Measurements from ENCODE around the gene C8A. TPM values are rescaled to one million over a fixed set of nuclear protein-coding genes. Genes with fewer than 3 reads are reported as not detected.

Gene C8A
- total RNA-seq, 1 experiment from 2014 or later: not detected

DNA sequence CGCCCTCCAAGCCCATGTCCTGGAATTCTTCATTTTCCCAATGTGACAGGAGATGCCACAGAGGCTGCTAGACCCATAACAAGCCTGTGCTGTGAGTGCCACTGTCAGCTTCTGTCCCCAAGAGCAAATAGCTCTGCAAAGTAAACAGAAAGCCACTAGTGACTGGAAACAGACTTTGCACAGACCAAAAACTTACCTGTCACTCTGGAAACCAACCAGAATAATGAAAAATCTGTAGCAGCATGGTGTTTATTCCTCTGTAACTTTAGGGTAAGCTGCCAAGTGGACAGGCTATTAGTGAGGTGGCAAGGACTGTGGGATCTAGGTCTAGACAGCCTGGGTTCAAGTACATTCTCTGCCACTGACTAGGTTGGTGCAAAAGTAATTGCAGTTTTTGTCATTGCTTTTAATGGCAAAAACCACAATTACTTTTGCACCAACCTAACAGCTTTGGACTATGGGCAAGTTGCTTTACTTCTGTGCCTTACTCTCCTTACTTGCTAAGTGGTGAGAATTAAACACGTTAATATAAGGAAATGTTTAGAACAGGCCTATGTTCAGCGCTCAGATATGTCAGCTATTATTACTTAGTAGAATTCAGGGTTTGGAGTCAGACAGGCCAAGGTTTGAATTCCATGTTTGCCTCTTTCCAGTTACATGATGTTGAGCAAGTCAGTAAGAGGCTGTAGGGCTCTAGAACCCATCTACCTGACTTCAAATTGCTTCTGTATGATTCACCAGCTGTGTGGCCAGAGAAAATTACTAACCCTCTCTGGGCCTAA is 111.5 kb downstream of the C8A start, which contains the start of gene C8B:
TSS of gene C8B (minus strand) at position 100 of the 782 bp plus-strand sequence. CDS start at position 33, 67 bp downstream.
- Histone ChIP-seq H3K4me3 (ENCODE audit: insufficient read depth, low read depth, low read length) (no peak within 1 kb of the TSS), H3K27me3 (ENCODE audit: control insufficient read depth, insufficient read depth, low read length) (no peaks in the 10 kb centered on the region; the same call in 1 of the 2 replicates), H3K36me3 (replicated peaks; ENCODE audit: control insufficient read depth, insufficient read depth, low read length) (no peaks in the 10 kb centered on the region)
- DNase-seq: no peak

DNA sequence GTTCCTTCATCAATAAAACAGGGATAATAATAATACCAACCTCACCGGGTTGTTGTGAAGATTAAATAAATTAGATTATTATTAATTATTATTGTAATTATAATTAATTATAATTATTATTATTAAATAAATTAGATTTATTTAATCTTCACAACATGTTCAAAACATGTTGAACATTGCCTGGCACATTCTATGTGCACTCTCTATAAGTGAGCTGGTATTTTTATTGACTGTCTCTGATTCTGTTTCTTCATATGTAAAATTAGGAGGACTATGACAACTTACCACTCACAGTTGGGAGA is 112.1 kb downstream of the C8A start:
- Histone ChIP-seq H3K27me3 (ENCODE audit: control insufficient read depth, insufficient read depth, low read length) (no peaks in the 10 kb centered on the region; the same call in 1 of the 2 replicates), H3K36me3 (replicated peaks; ENCODE audit: control insufficient read depth, insufficient read depth, low read length) (no peaks in the 10 kb centered on the region), H3K4me3 (ENCODE audit: insufficient read depth, low read depth, low read length) (no peak overlapping the region)
- DNase-seq: no peak

DNA sequence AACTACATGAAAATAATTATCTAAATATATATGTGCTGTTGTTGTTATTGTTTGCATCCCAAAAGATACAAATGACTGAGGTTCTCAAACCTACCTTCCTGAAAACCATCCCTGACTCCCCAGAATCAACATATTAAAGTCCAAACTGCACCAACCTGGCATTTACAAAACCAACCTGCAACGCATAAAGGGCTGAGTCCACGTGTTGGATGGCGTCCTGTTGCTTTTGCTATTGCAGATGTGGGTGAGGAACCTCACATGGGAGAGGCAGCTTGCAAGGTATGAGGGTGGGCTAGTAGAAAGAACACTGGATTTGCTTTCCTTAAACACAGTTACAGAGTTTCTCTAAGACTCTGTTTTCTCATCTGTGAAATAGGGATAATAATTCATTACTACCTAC is 112.8 kb downstream of the C8A start:
- H3K27me3 ChIP-seq (ENCODE audit: control insufficient read depth, insufficient read depth, low read length): no peaks in the 10 kb centered on the region; the same call in 1 of the 2 replicates
- no peak for DNase-seq
- no peaks in the 10 kb centered on the region for H3K36me3 ChIP-seq (replicated peaks; ENCODE audit: control insufficient read depth, insufficient read depth, low read length)
- no peak overlapping the region for H3K4me3 ChIP-seq (ENCODE audit: insufficient read depth, low read depth, low read length)

Other genes with a start within 250 kb of the C8A start
- gene PRKAA2, start 209.5 kb upstream of the C8A start, total RNA-seq (2014; rRNA removed; shearing (Covaris generic)): 3.2 and 5.7 TPM in 2 replicates
- gene FYB2, start 35.4 kb upstream of the C8A start, total RNA-seq (2014; rRNA removed; shearing (Covaris generic)): not detected in 2 replicates
- not detected in 2 replicates for gene C8B, start 111.2 kb downstream of the C8A start, total RNA-seq (2014; rRNA removed; shearing (Covaris generic))